Body of pancreas (tissue), 4 donors: Measurements from ENCODE around the gene MUC6. TPM values are rescaled to one million over a fixed set of nuclear protein-coding genes. Genes with fewer than 3 reads are reported as not detected.

Experiments used
- ATAC-seq: fragments of 150-250 bp; one replicate; pipeline ENCODE4 v1.9.1; 2016
- DNase-seq, 4 donors: peaks; one replicate each; pipeline ENCODE4 v3.0.0-alpha.2; 2019
- H3K27ac ChIP-seq, 4 donors: fragments of 200-600 bp; sonication (generic); 1 replicate in 3 of 4; 2 replicates in 1 of 4; pipeline versions ENCODE4 v1.5.1 to v1.6.1; 2016 to 2019; ENCODE audit warnings: mild to moderate bottlenecking in 1 of 4, mixed read lengths in 1 of 4, moderate library complexity in 1 of 4
- H3K27me3 ChIP-seq, 2 donors: fragments of 200-600 bp; sonication (generic); one replicate each; pipeline ENCODE4 v1.6.0; 2016; ENCODE audit warnings: mild to moderate bottlenecking in 1 of 2
- H3K36me3 ChIP-seq, 2 donors: fragments of 200-600 bp; sonication (generic); replicated peaks in 1 of 2; 2 replicates each; pipeline ENCODE4 v1.5.1; 2016; ENCODE audit warnings: low read depth in 2 of 2; ENCODE audit not compliant: insufficient read depth in 1 of 2
- H3K4me1 ChIP-seq: fragments of 200-600 bp; sonication (generic); one replicate; pipeline ENCODE4 v1.6.0; 2016
- H3K4me3 ChIP-seq, 2 donors: fragments of 200-600 bp; sonication (generic); 1 replicate in 1 of 2; 2 replicates in 1 of 2; pipeline ENCODE4 v1.5.1; 2016 to 2019
- H3K9me3 ChIP-seq, 3 donors: fragments of 200-600 bp; sonication (generic); 1 replicate in 2 of 3; 2 replicates in 1 of 3; pipeline ENCODE4 v1.5.1; 2016
- POLR2A ChIP-seq, 3 donors: fragments of 450-650 bp; IDR thresholded peaks; one replicate each; pipeline ENCODE4 v1.6.1; 2016; ENCODE audit warnings: antibody characterized with exemption in 3 of 3, mild to moderate bottlenecking in 2 of 3
- WGBS, 2 donors: methylation state at CpG; one replicate each; pipeline ENCODE4 v1.1.5; 2017; 5-methylcytosine and 5-hydroxymethylcytosine counted together
- intact Hi-C: fragments of 100-400 bp; cut with DNase I; formaldehyde crosslinking; loops from one replicate; pipeline ENCODE4 v1.15.1; 2023
- total RNA-seq, 2 donors: library from RNA; depleted of rRNA; stranded (reverse); fragments of >200 nt; gene quantifications; one replicate each; pipeline ENCODE4 v1.1.0, GENCODE V29; 2016
- TF ChIP-seq, protein P1 (sequence below), 7 experiments: fragments of 450-650 bp in 4 of 7; fragments of 200-600 bp in 3 of 7; sonication (generic) in 3 of 7; IDR thresholded peaks; one replicate each; pipeline ENCODE4 v1.5.1; 2016 to 2019; ENCODE audit warnings: antibody characterized with exemption in 7 of 7

MUC6 gene
- total RNA-seq, 2 donors from 2014 or later = 101 to 194 TPM

DNA sequence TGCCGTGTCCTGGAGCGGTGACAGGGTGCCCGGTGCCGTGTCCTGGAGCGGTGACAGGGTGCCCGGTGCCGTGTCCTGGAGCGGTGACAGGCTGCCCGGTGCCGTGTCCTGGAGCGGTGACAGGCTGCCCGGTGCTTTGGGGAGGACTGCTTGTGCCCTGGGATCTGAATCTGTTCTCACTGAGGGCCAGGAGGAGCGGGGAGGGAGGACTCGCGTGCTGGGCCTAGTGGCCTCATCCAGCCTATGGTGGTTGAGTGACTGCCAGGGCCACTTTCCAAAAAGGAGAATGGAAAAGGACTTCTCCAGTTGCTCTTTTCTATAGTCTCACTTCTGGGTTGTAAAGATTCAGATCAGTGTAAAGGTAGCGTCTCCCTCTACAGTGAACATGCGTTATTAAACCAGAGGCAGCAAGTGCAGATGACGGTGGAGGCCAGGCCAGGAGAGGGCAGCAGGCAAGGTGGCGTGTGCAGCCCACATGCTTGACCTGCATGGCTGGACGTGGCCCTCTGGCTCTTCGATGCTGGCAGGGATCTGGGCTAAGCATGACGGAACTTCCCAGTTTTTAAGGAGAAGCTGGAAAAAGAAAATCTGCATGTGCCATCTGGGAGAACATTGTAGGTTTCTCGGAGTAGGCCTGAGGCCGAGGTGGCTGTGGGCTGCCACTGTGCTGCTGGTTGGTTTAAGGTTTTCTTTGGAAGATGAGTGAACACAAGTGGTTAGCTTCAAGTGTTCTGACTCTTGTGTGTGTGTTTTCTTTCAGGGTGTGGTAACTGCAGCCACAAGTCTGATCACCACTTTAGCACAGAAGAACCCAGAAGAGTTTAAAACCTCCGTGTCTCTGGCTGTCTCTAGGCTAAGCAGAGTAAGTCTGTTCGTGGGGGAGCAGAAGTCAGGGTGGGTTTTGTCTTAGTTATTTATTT lies 55.8 kb downstream of the MUC6 start:
- Histone ChIP-seq H3K4me1 (peaks cover 5% of the 10 kb centered on the region), H3K27ac (no peak overlapping the region), H3K27me3 (no peaks in the 10 kb centered on the region), H3K36me3 (peaks cover 5 to 15% of the 10 kb centered on the region in 2 donors), H3K4me3 (no peak overlapping the region), H3K9me3 (no peaks in the 10 kb centered on the region)
- intact Hi-C loops = no loop called here
- whole genome bisulfite sequencing, 2 donors = 78 to 89% methylated on average over 11 to 26 of the region's 26 CpGs
- no peak for TF ChIP-seq POLR2A (IDR thresholded peaks at IDR 0.05)
- TF ChIP-seq, protein P1, sequence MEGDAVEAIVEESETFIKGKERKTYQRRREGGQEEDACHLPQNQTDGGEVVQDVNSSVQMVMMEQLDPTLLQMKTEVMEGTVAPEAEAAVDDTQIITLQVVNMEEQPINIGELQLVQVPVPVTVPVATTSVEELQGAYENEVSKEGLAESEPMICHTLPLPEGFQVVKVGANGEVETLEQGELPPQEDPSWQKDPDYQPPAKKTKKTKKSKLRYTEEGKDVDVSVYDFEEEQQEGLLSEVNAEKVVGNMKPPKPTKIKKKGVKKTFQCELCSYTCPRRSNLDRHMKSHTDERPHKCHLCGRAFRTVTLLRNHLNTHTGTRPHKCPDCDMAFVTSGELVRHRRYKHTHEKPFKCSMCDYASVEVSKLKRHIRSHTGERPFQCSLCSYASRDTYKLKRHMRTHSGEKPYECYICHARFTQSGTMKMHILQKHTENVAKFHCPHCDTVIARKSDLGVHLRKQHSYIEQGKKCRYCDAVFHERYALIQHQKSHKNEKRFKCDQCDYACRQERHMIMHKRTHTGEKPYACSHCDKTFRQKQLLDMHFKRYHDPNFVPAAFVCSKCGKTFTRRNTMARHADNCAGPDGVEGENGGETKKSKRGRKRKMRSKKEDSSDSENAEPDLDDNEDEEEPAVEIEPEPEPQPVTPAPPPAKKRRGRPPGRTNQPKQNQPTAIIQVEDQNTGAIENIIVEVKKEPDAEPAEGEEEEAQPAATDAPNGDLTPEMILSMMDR (IDR thresholded peaks at IDR 0.05) = peak in 3 of 7 experiments; percentile 12 to 64 (median 55)
- ATAC-seq = no peak
- peak in 2 of 4 donors; percentile 65 to 69 for DNase-seq

DNA sequence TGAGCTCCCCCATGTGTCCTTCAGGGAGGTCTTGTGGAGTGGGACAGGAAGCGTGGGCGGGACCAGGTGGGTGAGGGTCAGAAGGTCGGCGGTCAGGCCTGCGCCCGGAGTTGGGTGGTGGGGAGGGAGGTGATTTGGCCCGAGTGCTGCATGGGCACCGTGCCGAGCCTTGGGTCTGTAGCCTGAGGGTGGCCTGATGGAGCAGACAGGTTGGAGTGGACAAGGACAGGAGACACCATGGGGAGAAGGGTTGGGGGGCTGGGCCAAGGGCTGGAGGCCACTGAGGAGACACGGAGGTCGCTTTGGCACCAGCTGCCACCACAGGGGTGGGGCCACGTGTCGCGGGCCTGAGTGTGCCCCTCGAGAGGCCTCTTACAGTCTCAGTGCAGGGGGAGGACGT lies 57.7 kb downstream of the MUC6 start:
- H3K9me3 ChIP-seq = no peaks in the 10 kb centered on the region
- H3K27ac ChIP-seq = no peak overlapping the region
- no peak overlapping the region for H3K4me3 ChIP-seq
- WGBS, 2 donors = 75 to 91% methylated on average over 14 to 15 of the region's 16 CpGs
- ATAC-seq = no peak
- peaks cover 5% of the 10 kb centered on the region in 2 donors for H3K36me3 ChIP-seq
- peaks cover 5% of the 10 kb centered on the region for H3K4me1 ChIP-seq
- intact Hi-C loops = no loop called here
- H3K27me3 ChIP-seq = no peaks in the 10 kb centered on the region
- DNase-seq = no peak
- no peak for TF ChIP-seq POLR2A (IDR thresholded peaks at IDR 0.05)
- TF ChIP-seq, protein P1 (IDR thresholded peaks at IDR 0.05) = no peak

DNA sequence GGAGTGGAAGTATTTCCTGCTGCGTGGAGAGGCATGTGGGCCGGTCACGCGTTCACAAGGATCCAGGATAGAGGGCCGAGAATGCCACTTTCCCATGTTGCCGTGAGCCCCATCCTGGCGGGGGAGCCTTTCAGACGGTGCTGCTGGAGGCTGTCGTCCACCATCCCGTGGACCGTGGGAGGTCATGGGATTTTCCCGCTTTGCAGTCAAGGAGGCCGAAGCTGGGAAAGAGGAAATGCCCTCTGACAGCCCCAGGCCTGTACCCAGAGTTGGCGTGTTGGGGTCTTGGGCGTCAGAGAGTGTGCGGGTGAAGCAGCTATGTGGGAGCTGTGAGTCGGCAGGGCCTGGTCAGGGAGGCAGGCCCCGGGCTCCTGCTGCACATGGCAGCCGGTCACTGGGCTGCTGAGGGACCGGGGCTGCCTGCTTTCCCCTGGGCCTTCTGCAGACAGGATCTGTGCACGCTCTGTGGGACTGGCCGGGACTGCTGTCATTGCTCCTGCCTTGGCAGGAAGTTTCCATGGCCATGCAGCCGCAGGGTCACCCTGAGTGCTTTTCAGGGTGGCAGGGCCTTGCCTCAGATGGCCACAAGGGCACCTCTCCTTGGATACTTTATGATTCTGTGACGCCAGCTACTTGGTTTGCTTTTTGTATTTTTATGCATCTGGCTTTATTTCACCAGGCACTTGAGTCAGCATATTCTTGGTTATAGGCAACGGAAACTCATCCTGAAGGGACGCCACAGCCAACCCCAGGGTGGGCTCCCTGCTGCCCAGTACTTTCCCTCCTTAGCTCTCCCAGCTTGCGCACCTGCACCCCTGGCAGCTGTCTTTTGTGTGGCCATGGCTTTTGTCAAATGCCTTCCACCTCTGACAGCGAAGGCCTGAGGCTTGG lies 58.4 kb downstream of the MUC6 start:
- no peak overlapping the region for H3K27ac ChIP-seq
- no peaks in the 10 kb centered on the region for H3K27me3 ChIP-seq
- DNase-seq = no peak
- TF ChIP-seq, protein P1 (IDR thresholded peaks at IDR 0.05) = no peak
- no peak for TF ChIP-seq POLR2A (IDR thresholded peaks at IDR 0.05)
- H3K4me3 ChIP-seq = no peak overlapping the region
- H3K4me1 ChIP-seq = peaks cover 5% of the 10 kb centered on the region
- WGBS, 2 donors = 86 to 93% methylated on average over 18 to 28 of the region's 28 CpGs
- no peak for ATAC-seq
- peaks cover 5 to 10% of the 10 kb centered on the region in 2 donors for H3K36me3 ChIP-seq
- no peaks in the 10 kb centered on the region for H3K9me3 ChIP-seq
- intact Hi-C loops = no loop called here

DNA sequence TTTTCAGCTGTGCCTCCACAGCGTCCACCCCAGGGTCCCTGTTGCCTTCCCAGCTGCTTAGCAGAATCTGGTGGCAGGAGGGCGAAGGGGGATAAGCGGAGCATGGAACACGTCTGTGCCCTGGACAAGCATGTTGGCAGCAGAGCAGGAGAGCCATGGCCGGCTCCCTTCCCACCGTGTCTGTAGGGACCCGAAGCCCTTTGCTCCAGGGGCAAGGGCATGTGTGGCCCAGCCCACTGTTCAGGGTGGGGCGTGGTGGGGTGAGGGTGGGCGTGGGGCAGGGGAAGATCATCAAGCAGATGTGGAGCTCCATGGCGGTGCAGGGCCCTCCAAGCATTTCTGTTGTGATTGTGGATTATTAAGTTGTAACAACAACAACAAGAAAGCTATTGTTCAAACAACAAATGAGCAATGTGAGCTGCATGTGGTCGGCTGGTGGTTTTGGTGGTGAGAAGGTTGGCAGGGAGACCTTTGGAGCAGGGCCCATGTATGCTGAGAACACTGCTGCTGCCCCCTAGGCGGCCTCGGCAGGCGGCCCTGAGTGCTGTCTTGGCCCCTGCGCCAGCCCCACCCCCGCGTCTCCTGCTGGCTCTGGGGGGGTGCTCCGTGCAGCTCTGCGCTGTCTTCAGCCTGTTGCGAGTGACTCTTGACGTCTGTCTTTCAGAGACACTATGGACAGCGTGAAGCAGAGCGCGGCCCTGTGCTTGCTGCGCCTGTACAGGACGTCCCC lies 59.9 kb downstream of the MUC6 start:
- Histone ChIP-seq H3K9me3 (no peaks in the 10 kb centered on the region), H3K4me3 (no peak overlapping the region), H3K4me1 (peaks cover 5% of the 10 kb centered on the region), H3K27ac (peak overlapping the region in 2 of 4 donors; percentile 29 to 44), H3K27me3 (no peaks in the 10 kb centered on the region), H3K36me3 (peaks cover 4 to 18% of the 10 kb centered on the region in 2 donors)
- intact Hi-C loops = no loop called here
- DNase-seq (peak in 2 of 4 donors; percentile 41 to 58), ATAC-seq (peak; percentile 60)
- whole genome bisulfite sequencing, 2 donors = 76 to 78% methylated on average over 18 to 26 of the region's 26 CpGs
- TF ChIP-seq, protein P1 (IDR thresholded peaks at IDR 0.05) = peak in 3 of 7 experiments; percentile 14 to 31 (median 21)
- TF ChIP-seq POLR2A (IDR thresholded peaks at IDR 0.05) = no peak
